ENCODE data around the gene TIMM50.
"Not testable (repeated sequence)": the region's sequence is repeated elsewhere in the genome, so short reads cannot be mapped to it uniquely, and the experiment has no call there.

Gene TIMM50

GRCh38 chr19:39445196-39446111 lies 35.2 kb upstream of the TIMM50 start, which contains the start of gene SUPT5H:
Gene SUPT5H, plus strand, starts transcription at chr19:39445582. Its CDS starts 309 bp downstream, at chr19:39445891.
- Histone ChIP-seq H3K9me3 (ENCODE audit: control insufficient read depth in 1 of 2, low read length in 2 of 2) (no peaks in the 10 kb centered on the region), H3K4me3 (ENCODE audit: low read depth in 1 of 2, low read length in 2 of 2) (peak within 1 kb of the TSS; percentile 98 to 100), H3K27me3 (ENCODE audit: control insufficient read depth in 1 of 2, insufficient read depth in 2 of 2, low read length in 2 of 2) (no peaks in the 10 kb centered on the region), H3K27ac (ENCODE audit: low read depth, low read length) (peak within 1 kb of the TSS; percentile 92), H3K4me1 (ENCODE audit: control insufficient read depth in 1 of 2, insufficient read depth in 2 of 2, low read length in 2 of 2) (peaks cover 32 to 40% of the 10 kb centered on the region in 2 donors), H3K9ac (ENCODE audit: low read depth in 1 of 2, low read length in 2 of 2) (peak within 1 kb of the TSS; percentile 97 to 99), H3K36me3 (ENCODE audit: control insufficient read depth in 1 of 2, insufficient read depth in 2 of 2, low read length in 2 of 2) (peaks cover 3 to 10% of the 10 kb centered on the region in 2 donors)

DNA sequence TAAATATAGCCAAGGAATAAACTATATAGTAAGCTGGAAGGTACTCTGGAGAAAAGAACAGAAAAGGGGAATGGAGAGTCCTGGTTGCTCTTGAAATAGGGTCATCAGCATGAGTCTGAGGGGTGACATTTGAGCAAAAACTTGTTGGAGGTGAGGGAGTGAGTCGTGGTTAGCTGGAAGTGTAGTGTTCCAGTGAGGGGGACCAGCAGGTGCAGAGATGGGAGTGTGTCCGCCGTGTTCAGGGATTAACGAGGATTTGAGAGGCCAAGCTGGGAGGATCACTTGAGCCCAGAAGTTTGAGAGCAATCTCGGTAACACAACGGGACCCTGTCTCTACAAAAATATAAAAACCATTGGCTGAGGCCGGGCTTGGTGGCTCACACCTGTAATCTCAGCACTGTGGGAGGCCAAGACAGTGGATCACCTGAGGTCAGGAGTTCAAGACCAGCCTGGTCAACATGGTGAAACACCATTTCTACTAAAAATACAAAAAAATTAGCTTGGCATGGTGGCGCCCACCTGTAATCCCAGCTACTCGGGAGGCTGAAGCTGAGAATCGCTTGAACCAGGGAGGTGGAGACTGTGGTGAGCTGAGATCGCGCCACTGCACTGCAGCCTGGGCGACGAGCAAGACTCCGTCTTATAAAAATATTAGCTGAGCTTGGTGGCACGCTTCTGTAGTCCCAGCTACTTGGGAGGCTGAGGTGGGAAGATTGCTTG lies 34.1 kb upstream of the TIMM50 start:
- no peak overlapping the region for H3K27ac ChIP-seq (ENCODE audit: low read depth, low read length)

GRCh38 chr19:39448271-39448670 lies 32.4 kb upstream of the TIMM50 start:
- Histone ChIP-seq H3K4me1 (ENCODE audit: control insufficient read depth in 1 of 2, insufficient read depth in 2 of 2, low read length in 2 of 2) (peaks cover 33 to 39% of the 10 kb centered on the region in 2 donors), H3K9ac (ENCODE audit: low read depth in 1 of 2, low read length in 2 of 2) (no peak overlapping the region), H3K27ac (ENCODE audit: low read depth, low read length) (no peak overlapping the region), H3K4me3 (ENCODE audit: low read depth in 1 of 2, low read length in 2 of 2) (peak overlapping the region in 1 of 2 donors; percentile 7), H3K9me3 (ENCODE audit: control insufficient read depth in 1 of 2, low read length in 2 of 2) (no peaks in the 10 kb centered on the region), H3K27me3 (ENCODE audit: control insufficient read depth in 1 of 2, insufficient read depth in 2 of 2, low read length in 2 of 2) (no peaks in the 10 kb centered on the region), H3K36me3 (ENCODE audit: control insufficient read depth in 1 of 2, insufficient read depth in 2 of 2, low read length in 2 of 2) (peaks cover 14 to 28% of the 10 kb centered on the region in 2 donors)

More for the DNA sequence above, 34.1 kb upstream of the TIMM50 start:
- Histone ChIP-seq H3K9ac (ENCODE audit: low read depth in 1 of 2, low read length in 2 of 2) (peak overlapping the region; percentile 97 to 99), H3K27me3 (ENCODE audit: control insufficient read depth in 1 of 2, insufficient read depth in 2 of 2, low read length in 2 of 2) (no peaks in the 10 kb centered on the region), H3K9me3 (ENCODE audit: control insufficient read depth in 1 of 2, low read length in 2 of 2) (no peaks in the 10 kb centered on the region), H3K4me3 (ENCODE audit: low read depth in 1 of 2, low read length in 2 of 2) (peak overlapping the region; percentile 98 to 100), H3K4me1 (ENCODE audit: control insufficient read depth in 1 of 2, insufficient read depth in 2 of 2, low read length in 2 of 2) (peaks cover 33 to 39% of the 10 kb centered on the region in 2 donors), H3K36me3 (ENCODE audit: control insufficient read depth in 1 of 2, insufficient read depth in 2 of 2, low read length in 2 of 2) (peaks cover 3 to 12% of the 10 kb centered on the region in 2 donors)

DNA sequence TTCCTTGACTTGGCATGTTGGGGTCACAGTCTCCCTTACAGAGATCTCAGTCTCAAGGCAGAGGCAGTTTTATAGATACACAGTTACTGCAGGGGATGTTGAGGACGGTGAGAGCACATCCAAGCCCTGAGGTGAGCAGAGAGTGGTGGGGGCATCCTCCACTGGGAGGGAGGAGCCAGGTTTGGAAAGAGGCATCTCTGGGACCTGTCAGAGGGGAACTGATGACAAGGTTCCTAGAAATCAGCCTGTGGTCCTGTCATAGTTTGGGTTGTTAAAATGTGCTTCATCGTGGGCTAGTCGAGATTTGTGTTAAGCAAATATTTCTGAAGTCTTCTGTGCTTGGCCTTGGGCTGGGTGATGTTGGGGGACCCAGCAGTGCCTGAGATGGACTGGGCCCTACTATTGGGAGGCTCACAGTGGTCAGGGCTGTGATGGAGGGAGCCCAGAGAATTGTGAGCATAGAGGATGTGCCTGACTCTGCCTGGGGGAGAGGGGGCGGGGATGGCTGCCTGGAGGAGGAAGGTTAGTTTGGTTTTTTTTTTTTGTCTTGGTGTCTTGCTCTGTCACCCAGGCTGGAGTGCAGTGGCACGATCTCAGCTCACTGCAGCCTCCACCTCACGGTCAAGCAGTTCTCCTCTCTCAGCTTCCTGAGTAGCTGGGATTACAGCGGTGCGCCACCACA lies 31.4 kb upstream of the TIMM50 start:
- Histone ChIP-seq H3K27me3 (ENCODE audit: control insufficient read depth in 1 of 2, insufficient read depth in 2 of 2, low read length in 2 of 2) (no peaks in the 10 kb centered on the region), H3K4me3 (ENCODE audit: low read depth in 1 of 2, low read length in 2 of 2) (no peak overlapping the region), H3K27ac (ENCODE audit: low read depth, low read length) (no peak overlapping the region), H3K9ac (ENCODE audit: low read depth in 1 of 2, low read length in 2 of 2) (no peak overlapping the region), H3K9me3 (ENCODE audit: control insufficient read depth in 1 of 2, low read length in 2 of 2) (no peaks in the 10 kb centered on the region), H3K4me1 (ENCODE audit: control insufficient read depth in 1 of 2, insufficient read depth in 2 of 2, low read length in 2 of 2) (peaks cover 33 to 38% of the 10 kb centered on the region in 2 donors), H3K36me3 (ENCODE audit: control insufficient read depth in 1 of 2, insufficient read depth in 2 of 2, low read length in 2 of 2) (peaks cover 20 to 38% of the 10 kb centered on the region in 2 donors)

GRCh38 chr19:39451257-39451656 lies 29.4 kb upstream of the TIMM50 start:
- peaks cover 23 to 50% of the 10 kb centered on the region in 2 donors for H3K36me3 ChIP-seq (ENCODE audit: control insufficient read depth in 1 of 2, insufficient read depth in 2 of 2, low read length in 2 of 2)
- H3K27ac ChIP-seq (ENCODE audit: low read depth, low read length); H3K9ac ChIP-seq (ENCODE audit: low read depth in 1 of 2, low read length in 2 of 2); H3K4me3 ChIP-seq (ENCODE audit: low read depth in 1 of 2, low read length in 2 of 2); H3K9me3 ChIP-seq (ENCODE audit: control insufficient read depth in 1 of 2, low read length in 2 of 2); H3K27me3 ChIP-seq (ENCODE audit: control insufficient read depth in 1 of 2, insufficient read depth in 2 of 2, low read length in 2 of 2): not testable (repeated sequence)
- peaks cover 31 to 32% of the 10 kb centered on the region in 2 donors for H3K4me1 ChIP-seq (ENCODE audit: control insufficient read depth in 1 of 2, insufficient read depth in 2 of 2, low read length in 2 of 2)

DNA sequence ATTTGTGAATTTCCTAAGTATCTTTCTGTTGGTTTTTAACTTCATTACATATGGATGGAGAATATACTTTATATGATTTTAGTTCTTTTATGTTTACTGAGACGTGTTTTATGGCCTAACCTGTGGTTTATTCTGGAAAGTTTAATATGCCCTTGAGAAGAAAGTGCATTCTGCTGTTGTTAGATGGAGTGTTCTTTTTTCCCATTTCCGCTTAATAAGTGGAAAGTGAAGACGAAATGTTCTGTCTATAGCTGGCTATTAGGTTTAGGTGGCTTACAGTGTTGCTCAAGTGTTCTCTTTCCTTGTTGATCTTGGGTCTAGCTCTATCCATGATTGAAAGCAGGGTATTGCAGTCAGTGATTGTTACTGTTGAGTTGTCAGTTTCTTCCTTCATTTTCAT lies 17.2 kb upstream of the TIMM50 start:
- Histone ChIP-seq H3K9me3 (ENCODE audit: control insufficient read depth in 1 of 2, low read length in 2 of 2) (no peaks in the 10 kb centered on the region), H3K36me3 (ENCODE audit: control insufficient read depth in 1 of 2, insufficient read depth in 2 of 2, low read length in 2 of 2) (peaks cover 46 to 78% of the 10 kb centered on the region in 2 donors), H3K9ac (ENCODE audit: low read depth in 1 of 2, low read length in 2 of 2) (no peak overlapping the region), H3K27ac (ENCODE audit: low read depth, low read length) (no peak overlapping the region), H3K4me1 (ENCODE audit: control insufficient read depth in 1 of 2, insufficient read depth in 2 of 2, low read length in 2 of 2) (no peaks in the 10 kb centered on the region), H3K4me3 (ENCODE audit: low read depth in 1 of 2, low read length in 2 of 2) (no peak overlapping the region), H3K27me3 (ENCODE audit: control insufficient read depth in 1 of 2, insufficient read depth in 2 of 2, low read length in 2 of 2) (no peaks in the 10 kb centered on the region)

- peaks cover 52 to 78% of the 10 kb centered on the region in 2 donors for H3K36me3 ChIP-seq (ENCODE audit: control insufficient read depth in 1 of 2, insufficient read depth in 2 of 2, low read length in 2 of 2)
- no peaks in the 10 kb centered on the region for H3K4me1 ChIP-seq (ENCODE audit: control insufficient read depth in 1 of 2, insufficient read depth in 2 of 2, low read length in 2 of 2)
- no peaks in the 10 kb centered on the region for H3K27me3 ChIP-seq (ENCODE audit: control insufficient read depth in 1 of 2, insufficient read depth in 2 of 2, low read length in 2 of 2)
- H3K9me3 ChIP-seq (ENCODE audit: control insufficient read depth in 1 of 2, low read length in 2 of 2), result no peaks in the 10 kb centered on the region
- no peak overlapping the region for H3K9ac ChIP-seq (ENCODE audit: low read depth in 1 of 2, low read length in 2 of 2)
- H3K27ac ChIP-seq (ENCODE audit: low read depth, low read length), result no peak overlapping the region
- H3K4me3 ChIP-seq (ENCODE audit: low read depth in 1 of 2, low read length in 2 of 2), result no peak overlapping the region
These were observed 14.5 kb upstream of the TIMM50 start for GRCh38 chr19:39465956-39466747.

- no peaks in the 10 kb centered on the region for H3K4me1 ChIP-seq (ENCODE audit: control insufficient read depth in 1 of 2, insufficient read depth in 2 of 2, low read length in 2 of 2)
- H3K9me3 ChIP-seq (ENCODE audit: control insufficient read depth in 1 of 2, low read length in 2 of 2), result no peaks in the 10 kb centered on the region
- no peak overlapping the region for H3K4me3 ChIP-seq (ENCODE audit: low read depth in 1 of 2, low read length in 2 of 2)
- peaks cover 67 to 88% of the 10 kb centered on the region in 2 donors for H3K36me3 ChIP-seq (ENCODE audit: control insufficient read depth in 1 of 2, insufficient read depth in 2 of 2, low read length in 2 of 2)
- no peaks in the 10 kb centered on the region for H3K27me3 ChIP-seq (ENCODE audit: control insufficient read depth in 1 of 2, insufficient read depth in 2 of 2, low read length in 2 of 2)
- H3K27ac ChIP-seq (ENCODE audit: low read depth, low read length), result no peak overlapping the region
- no peak overlapping the region for H3K9ac ChIP-seq (ENCODE audit: low read depth in 1 of 2, low read length in 2 of 2)
These were observed 12.7 kb upstream of the TIMM50 start for GRCh38 chr19:39467941-39468340.

DNA sequence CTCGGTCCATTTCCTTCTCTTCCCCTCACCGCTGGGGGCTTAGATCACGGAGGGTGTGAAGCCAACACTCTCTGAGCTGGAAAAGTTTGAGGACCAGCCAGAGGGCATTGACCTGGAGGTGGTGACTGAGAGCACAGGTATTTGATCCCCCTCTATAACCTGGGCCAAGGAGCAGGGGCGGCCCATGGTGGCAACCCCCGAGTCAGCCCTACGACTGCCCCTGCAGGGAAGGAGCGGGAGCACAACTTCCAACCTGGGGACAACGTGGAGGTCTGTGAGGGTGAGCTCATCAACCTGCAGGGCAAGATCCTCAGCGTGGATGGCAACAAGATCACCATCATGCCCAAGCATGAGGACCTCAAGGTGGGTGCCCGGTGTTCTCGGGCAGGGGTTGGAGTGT lies 11.6 kb upstream of the TIMM50 start:
- Histone ChIP-seq H3K36me3 (ENCODE audit: control insufficient read depth in 1 of 2, insufficient read depth in 2 of 2, low read length in 2 of 2) (peaks cover 67 to 96% of the 10 kb centered on the region in 2 donors), H3K27me3 (ENCODE audit: control insufficient read depth in 1 of 2, insufficient read depth in 2 of 2, low read length in 2 of 2) (no peaks in the 10 kb centered on the region), H3K27ac (ENCODE audit: low read depth, low read length) (no peak overlapping the region), H3K9ac (ENCODE audit: low read depth in 1 of 2, low read length in 2 of 2) (no peak overlapping the region), H3K4me1 (ENCODE audit: control insufficient read depth in 1 of 2, insufficient read depth in 2 of 2, low read length in 2 of 2) (no peaks in the 10 kb centered on the region), H3K9me3 (ENCODE audit: control insufficient read depth in 1 of 2, low read length in 2 of 2) (no peaks in the 10 kb centered on the region), H3K4me3 (ENCODE audit: low read depth in 1 of 2, low read length in 2 of 2) (no peak overlapping the region)
